ENCODE measurements around the gene PTTG2.
"Not testable (repeated sequence)": the region's sequence is repeated elsewhere in the genome, so short reads cannot be mapped to it uniquely, and the experiment has no call there.

PTTG2 gene

GRCh38 chr4:37960098-37960497, at the start of gene PTTG2:
TSS of gene PTTG2 (plus strand) at chr4:37960398. CDS start at chr4:37960435, 37 bp downstream.
- DNase-seq (ENCODE audit: low read depth in 2 of 2, low spot score in 1 of 2): no peak

GRCh38 chr4:37914539-37914938, 45.7 kb upstream of the PTTG2 start:
- no peak for DNase-seq (ENCODE audit: low read depth in 2 of 2, low spot score in 1 of 2)

GRCh38 chr4:37917388-37917787, 42.8 kb upstream of the PTTG2 start:
- DNase-seq (ENCODE audit: low read depth in 2 of 2, low spot score in 1 of 2): no peak

- no peak for DNase-seq (ENCODE audit: low read depth in 2 of 2, low spot score in 1 of 2)
Observed at GRCh38 chr4:37918653-37919052, 41.5 kb upstream of the PTTG2 start.

GRCh38 chr4:37922328-37922727, 37.9 kb upstream of the PTTG2 start:
- DNase-seq (ENCODE audit: low read depth in 2 of 2, low spot score in 1 of 2): no peak

GRCh38 chr4:37923089-37923488, 37.1 kb upstream of the PTTG2 start:
- not testable (repeated sequence) for DNase-seq (ENCODE audit: low read depth in 2 of 2, low spot score in 1 of 2)

GRCh38 chr4:37924946-37925345, 35.3 kb upstream of the PTTG2 start:
- DNase-seq (ENCODE audit: low read depth in 2 of 2, low spot score in 1 of 2): no peak

- DNase-seq (ENCODE audit: low read depth in 2 of 2, low spot score in 1 of 2): no peak
Observed at GRCh38 chr4:37927434-37927833, 32.8 kb upstream of the PTTG2 start.

GRCh38 chr4:37928426-37929416, 31.5 kb upstream of the PTTG2 start:
- DNase-seq (ENCODE audit: low read depth in 2 of 2, low spot score in 1 of 2): no peak

GRCh38 chr4:37934096-37934495, 26.1 kb upstream of the PTTG2 start:
- no peak for DNase-seq (ENCODE audit: low read depth in 2 of 2, low spot score in 1 of 2)

- no peak for DNase-seq (ENCODE audit: low read depth in 2 of 2, low spot score in 1 of 2)
Observed at GRCh38 chr4:37934609-37935008, 25.6 kb upstream of the PTTG2 start.

GRCh38 chr4:37935026-37935425, 25.2 kb upstream of the PTTG2 start:
- DNase-seq (ENCODE audit: low read depth in 2 of 2, low spot score in 1 of 2): no peak

- DNase-seq (ENCODE audit: low read depth in 2 of 2, low spot score in 1 of 2): no peak
Observed at GRCh38 chr4:37936889-37937498, 23.2 kb upstream of the PTTG2 start.

GRCh38 chr4:37938208-37938607, 22.0 kb upstream of the PTTG2 start:
- DNase-seq (ENCODE audit: low read depth in 2 of 2, low spot score in 1 of 2): no peak

GRCh38 chr4:37946503-37947179, 13.6 kb upstream of the PTTG2 start:
- DNase-seq (ENCODE audit: low read depth in 2 of 2, low spot score in 1 of 2): no peak

- DNase-seq (ENCODE audit: low read depth in 2 of 2, low spot score in 1 of 2): no peak
Observed at GRCh38 chr4:37948542-37948941, 11.7 kb upstream of the PTTG2 start.

GRCh38 chr4:37949636-37950426, 10.4 kb upstream of the PTTG2 start:
- DNase-seq (ENCODE audit: low read depth in 2 of 2, low spot score in 1 of 2): no peak

GRCh38 chr4:37951461-37952352, 8.5 kb upstream of the PTTG2 start:
- no peak for DNase-seq (ENCODE audit: low read depth in 2 of 2, low spot score in 1 of 2)

GRCh38 chr4:37953156-37953555, 7.0 kb upstream of the PTTG2 start:
- no peak for DNase-seq (ENCODE audit: low read depth in 2 of 2, low spot score in 1 of 2)
